Activated CD8-positive, alpha-beta memory T cell treated with anti-CD3 and anti-CD28 coated beads, Interleukin-2, amount 10 ng/mL, durations not matched to agents 7 days and 5 days (primary cell): ENCODE data around the gene TELO2. TPM values are rescaled to one million over a fixed set of nuclear protein-coding genes. Genes with fewer than 3 reads are reported as not detected.
A peak's percentile ranks its signal among the peaks of the same experiment; 100 is the strongest.

Experiments
- ATAC-seq: fragments of 150-1000 bp; cut with Tn5 transposase; one replicate; pipeline ENCODE4 v1.10.0; 2021; ENCODE audit warnings: moderate library complexity
- CTCF ChIA-PET: fragments of 350-600 bp; sonication (Branson Sonifier 250); formaldehyde crosslinking; loops from one replicate; lab custom pipeline; 2021; ENCODE audit warnings: antibody characterized with exemption; lab: Charles Lee
- DNase-seq: peaks from one replicate; pipeline ENCODE4 v3.0.0-alpha.2; 2020
- H3K27ac Mint-ChIP-seq: one replicate; pipeline ENCODE4 v1.8.0; 2021; ENCODE audit warnings: mild to moderate bottlenecking, mixed read lengths
- H3K27me3 Mint-ChIP-seq: one replicate; pipeline ENCODE4 v1.8.0; 2021; ENCODE audit warnings: mixed read lengths
- H3K36me3 Mint-ChIP-seq: one replicate; pipeline ENCODE4 v1.8.0; 2021; ENCODE audit warnings: mild to moderate bottlenecking, mixed read lengths
- H3K4me1 Mint-ChIP-seq: one replicate; pipeline ENCODE4 v1.8.0; 2021; ENCODE audit warnings: mixed read lengths
- H3K4me3 Mint-ChIP-seq: one replicate; pipeline ENCODE4 v1.8.0; 2021; ENCODE audit warnings: mild to moderate bottlenecking, moderate library complexity, mixed read lengths
- H3K9me3 Mint-ChIP-seq: one replicate; pipeline ENCODE4 v1.8.0; 2022; ENCODE audit warnings: low read depth, mixed read lengths
- total RNA-seq, 2 experiments: library from RNA; stranded (reverse); gene quantifications; one replicate each; pipeline ENCODE4 v1.2.3, GENCODE V29; 2021

TELO2 gene
- total RNA-seq, 2 experiments from 2014 or later, result 60.7 to 63.8 TPM

- Mint-ChIP-seq H3K36me3 (no peaks in the 10 kb centered on the region), H3K27ac (no peak overlapping the region), H3K27me3 (no peaks in the 10 kb centered on the region), H3K9me3 (no peaks in the 10 kb centered on the region), H3K4me3 (no peak overlapping the region), H3K4me1 (peaks cover 10% of the 10 kb centered on the region)
- ATAC-seq, result no peak
- CTCF ChIA-PET, result no interaction called here
- DNase-seq, result no peak
Observed at GRCh38 chr16:1451702-1452392, 41.3 kb upstream of the TELO2 start.

DNA sequence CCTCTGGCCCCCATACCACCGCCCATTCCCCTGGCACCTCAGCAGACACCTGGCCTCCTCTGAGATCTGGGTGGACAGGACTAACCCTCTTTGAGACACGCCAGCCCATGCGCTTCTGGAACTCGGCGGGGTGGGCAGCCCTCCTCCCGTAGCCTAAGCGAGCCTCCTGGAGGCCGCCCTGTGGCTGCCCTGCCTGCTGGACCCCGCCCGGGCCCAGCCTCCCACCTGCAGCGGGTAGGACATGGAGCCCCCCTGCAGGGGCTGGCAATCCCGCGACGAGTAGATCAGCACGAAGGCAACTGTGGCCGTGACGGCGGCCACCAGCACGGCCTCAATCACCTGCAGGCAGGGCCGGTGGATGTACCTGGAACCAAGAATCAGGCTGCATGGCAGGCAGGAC lies 40.6 kb upstream of the TELO2 start:
- H3K36me3 Mint-ChIP-seq, result no peaks in the 10 kb centered on the region

GRCh38 chr16:1453316-1453715 lies 39.8 kb upstream of the TELO2 start:
- no peaks in the 10 kb centered on the region for H3K36me3 Mint-ChIP-seq
- ATAC-seq, result peak; percentile 13
- H3K4me3 Mint-ChIP-seq, result no peak overlapping the region
- DNase-seq, result no peak
- peaks cover 12% of the 10 kb centered on the region for H3K4me1 Mint-ChIP-seq
- CTCF ChIA-PET, result no interaction called here
- peak overlapping the region; percentile 70 for H3K27ac Mint-ChIP-seq
- H3K27me3 Mint-ChIP-seq, result no peaks in the 10 kb centered on the region
- no peaks in the 10 kb centered on the region for H3K9me3 Mint-ChIP-seq

More for the DNA sequence above, 40.6 kb upstream of the TELO2 start:
- Mint-ChIP-seq H3K9me3 (no peaks in the 10 kb centered on the region), H3K4me3 (no peak overlapping the region), H3K27ac (no peak overlapping the region), H3K27me3 (no peaks in the 10 kb centered on the region), H3K4me1 (peaks cover 10% of the 10 kb centered on the region)
- CTCF ChIA-PET, result no interaction called here
- ATAC-seq (no peak), DNase-seq (no peak)

- CTCF ChIA-PET, result no interaction called here
- DNase-seq (no peak), ATAC-seq (no peak)
- Mint-ChIP-seq H3K9me3 (no peaks in the 10 kb centered on the region), H3K4me1 (peaks cover 17% of the 10 kb centered on the region), H3K36me3 (no peaks in the 10 kb centered on the region), H3K27ac (no peak overlapping the region), H3K4me3 (no peak overlapping the region), H3K27me3 (no peaks in the 10 kb centered on the region)
Observed at GRCh38 chr16:1454561-1454960, 38.6 kb upstream of the TELO2 start.

- CTCF ChIA-PET, result no interaction called here
- no peaks in the 10 kb centered on the region for H3K36me3 Mint-ChIP-seq
- H3K27ac Mint-ChIP-seq, result no peak overlapping the region
- H3K4me1 Mint-ChIP-seq, result peaks cover 17% of the 10 kb centered on the region
- H3K9me3 Mint-ChIP-seq, result no peaks in the 10 kb centered on the region
- H3K27me3 Mint-ChIP-seq, result no peaks in the 10 kb centered on the region
- DNase-seq, result no peak
- no peak overlapping the region for H3K4me3 Mint-ChIP-seq
- ATAC-seq, result no peak
Observed at GRCh38 chr16:1455190-1456171, 37.7 kb upstream of the TELO2 start.

GRCh38 chr16:1456951-1457350 lies 36.2 kb upstream of the TELO2 start:
- Mint-ChIP-seq H3K4me3 (no peak overlapping the region), H3K27ac (no peak overlapping the region), H3K27me3 (no peaks in the 10 kb centered on the region), H3K36me3 (peaks cover 2% of the 10 kb centered on the region), H3K4me1 (peaks cover 17% of the 10 kb centered on the region), H3K9me3 (no peaks in the 10 kb centered on the region)
- CTCF ChIA-PET, result no interaction called here
- no peak for ATAC-seq
- DNase-seq, result no peak

GRCh38 chr16:1457489-1458245 lies 35.5 kb upstream of the TELO2 start:
- no peak for DNase-seq
- Mint-ChIP-seq H3K9me3 (no peaks in the 10 kb centered on the region), H3K27me3 (no peaks in the 10 kb centered on the region), H3K4me3 (no peak overlapping the region), H3K36me3 (peaks cover 2% of the 10 kb centered on the region), H3K27ac (no peak overlapping the region), H3K4me1 (peaks cover 17% of the 10 kb centered on the region)
- CTCF ChIA-PET, result no interaction called here
- no peak for ATAC-seq

- Mint-ChIP-seq H3K27ac (no peak overlapping the region), H3K4me3 (no peak overlapping the region), H3K4me1 (peaks cover 16% of the 10 kb centered on the region), H3K9me3 (no peaks in the 10 kb centered on the region), H3K27me3 (no peaks in the 10 kb centered on the region), H3K36me3 (peaks cover 2% of the 10 kb centered on the region)
- ATAC-seq (no peak), DNase-seq (no peak)
- CTCF ChIA-PET, result no interaction called here
Observed at GRCh38 chr16:1458336-1458976, 34.7 kb upstream of the TELO2 start.

DNA sequence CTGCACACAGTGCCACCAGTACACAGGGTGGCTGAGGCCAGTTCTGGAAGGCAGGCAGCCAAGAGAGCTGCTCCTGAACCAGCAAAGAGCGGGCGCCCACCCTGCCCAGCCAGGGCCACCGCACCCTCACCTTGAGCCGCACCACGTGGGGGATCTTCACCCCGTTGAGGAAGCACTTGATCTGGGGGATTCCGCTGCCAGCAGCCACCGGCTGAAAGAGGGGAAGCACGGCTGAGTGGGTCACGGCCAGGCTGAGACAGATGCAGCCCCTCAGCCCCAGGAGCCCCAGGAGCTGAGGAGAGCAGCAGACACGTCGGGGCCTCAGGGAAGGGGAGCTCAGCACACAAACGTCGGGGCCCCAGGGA lies 34.2 kb upstream of the TELO2 start:
- Mint-ChIP-seq H3K36me3 (peaks cover 2% of the 10 kb centered on the region), H3K9me3 (no peaks in the 10 kb centered on the region), H3K27me3 (no peaks in the 10 kb centered on the region), H3K4me3 (no peak overlapping the region), H3K27ac (no peak overlapping the region), H3K4me1 (peaks cover 11% of the 10 kb centered on the region)
- DNase-seq (no peak), ATAC-seq (no peak)
- CTCF ChIA-PET, result no interaction called here

DNA sequence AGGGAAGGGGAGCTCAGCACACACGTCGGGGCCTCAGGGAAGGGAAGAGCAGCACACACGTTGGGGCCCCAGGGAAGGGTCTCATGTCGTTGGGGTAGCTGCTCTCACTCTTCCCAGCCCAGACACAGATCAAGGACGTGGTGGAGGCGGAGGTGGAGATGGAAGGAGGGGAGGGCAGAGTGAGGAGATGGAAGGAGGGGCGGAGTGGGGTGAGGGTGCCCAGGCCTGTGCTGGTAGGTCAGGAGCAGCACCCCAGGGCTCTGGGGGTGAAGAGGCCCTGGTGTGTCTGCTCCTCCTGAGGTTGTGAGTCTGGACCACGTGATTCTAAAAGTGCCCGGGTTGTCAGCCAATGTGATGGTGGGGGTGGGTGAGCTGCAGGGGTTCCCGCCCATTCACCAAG lies 33.2 kb upstream of the TELO2 start:
- Mint-ChIP-seq H3K4me1 (peaks cover 7% of the 10 kb centered on the region), H3K4me3 (no peak overlapping the region), H3K9me3 (no peaks in the 10 kb centered on the region), H3K36me3 (peaks cover 2% of the 10 kb centered on the region), H3K27me3 (no peaks in the 10 kb centered on the region), H3K27ac (no peak overlapping the region)
- DNase-seq (no peak), ATAC-seq (no peak)
- CTCF ChIA-PET, result no interaction called here

DNA sequence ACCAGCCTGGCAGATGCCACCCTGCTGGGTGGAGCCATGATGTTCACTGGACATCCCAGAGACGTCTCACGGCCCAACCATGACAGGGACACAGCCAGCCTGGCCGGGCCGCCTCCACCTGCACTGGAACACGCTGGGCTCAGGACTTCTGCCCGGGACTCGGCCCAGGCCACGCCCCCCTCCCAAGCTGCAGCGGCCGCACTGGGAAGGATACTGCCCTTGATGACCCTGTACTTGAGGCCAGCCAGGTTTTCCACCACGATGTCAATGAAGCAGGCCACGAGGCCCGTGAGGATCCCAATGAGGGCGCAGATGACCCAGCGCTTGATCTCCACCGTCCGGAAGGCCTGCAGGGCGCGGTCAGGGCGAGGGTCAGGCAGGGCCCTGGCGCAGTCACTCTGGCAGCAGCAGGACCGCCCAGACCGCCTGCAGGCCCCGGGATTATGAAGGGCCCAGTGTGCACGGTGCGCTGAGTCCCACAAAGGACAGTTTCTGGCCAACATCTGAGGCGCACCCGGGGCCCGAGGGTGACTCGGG lies 32.5 kb upstream of the TELO2 start:
- Mint-ChIP-seq H3K4me1 (peaks cover 7% of the 10 kb centered on the region), H3K36me3 (peaks cover 2% of the 10 kb centered on the region), H3K4me3 (no peak overlapping the region), H3K27me3 (no peaks in the 10 kb centered on the region), H3K9me3 (no peaks in the 10 kb centered on the region), H3K27ac (no peak overlapping the region)
- ATAC-seq (no peak), DNase-seq (no peak)
- CTCF ChIA-PET, result no interaction called here

- Mint-ChIP-seq H3K27me3 (no peaks in the 10 kb centered on the region), H3K4me3 (no peak overlapping the region), H3K36me3 (peaks cover 2% of the 10 kb centered on the region), H3K4me1 (peaks cover 7% of the 10 kb centered on the region), H3K27ac (no peak overlapping the region), H3K9me3 (no peaks in the 10 kb centered on the region)
- DNase-seq, result no peak
- CTCF ChIA-PET, result no interaction called here
- no peak for ATAC-seq
Observed at GRCh38 chr16:1461146-1461545, 32.0 kb upstream of the TELO2 start.
